ENCODE data around the gene INTU.

Gene INTU

GRCh38 chr4:127698789-127699200 lies 66.0 kb downstream of the INTU start:
- Histone ChIP-seq H3K4me2 (ENCODE audit: low read length) (no peak overlapping the region), H3K9me3 (replicated peaks; ENCODE audit: low read length) (no peaks in the 10 kb centered on the region), H3K4me1 (ENCODE audit: control insufficient read depth, insufficient read depth, low read length) (no peaks in the 10 kb centered on the region), H3K4me3 (ENCODE audit: low read length) (no peak overlapping the region), H3K9ac (ENCODE audit: low read depth, low read length) (no peak overlapping the region), H3K36me3 (ENCODE audit: insufficient read depth, low read length) (no peaks in the 10 kb centered on the region), H3K27me3 (ENCODE audit: control insufficient read depth, insufficient read depth, low read length) (no peaks in the 10 kb centered on the region)

DNA sequence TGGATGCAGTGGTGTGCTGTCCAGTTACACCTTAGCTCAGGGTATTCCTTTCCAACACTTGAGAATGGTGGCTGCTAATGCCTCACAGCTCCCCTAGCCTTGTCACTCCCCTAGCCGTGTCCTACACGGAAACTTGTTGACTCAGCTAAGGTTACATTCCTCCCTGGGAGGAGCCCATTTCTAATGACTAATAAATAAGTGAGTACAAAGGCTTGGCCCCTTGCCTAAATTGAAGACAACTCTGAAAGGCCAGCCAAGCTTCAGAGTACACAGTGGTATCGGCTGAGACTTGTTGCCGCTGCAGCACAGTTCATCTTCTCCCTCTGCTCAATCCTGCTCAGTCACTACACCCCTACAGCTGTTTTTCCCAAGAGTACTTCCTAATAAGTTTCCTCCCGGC lies 76.2 kb downstream of the INTU start:
- Histone ChIP-seq H3K27me3 (ENCODE audit: control insufficient read depth, insufficient read depth, low read length) (no peaks in the 10 kb centered on the region), H3K4me3 (ENCODE audit: low read length) (peak overlapping the region; percentile 48), H3K4me1 (ENCODE audit: control insufficient read depth, insufficient read depth, low read length) (peaks cover 16% of the 10 kb centered on the region), H3K4me2 (ENCODE audit: low read length) (peak overlapping the region; percentile 68), H3K36me3 (ENCODE audit: insufficient read depth, low read length) (peaks cover 3% of the 10 kb centered on the region), H3K9me3 (replicated peaks; ENCODE audit: low read length) (no peaks in the 10 kb centered on the region), H3K9ac (ENCODE audit: low read depth, low read length) (no peak overlapping the region)

GRCh38 chr4:127709456-127709855 lies 76.7 kb downstream of the INTU start:
- peak overlapping the region; percentile 48 for H3K4me3 ChIP-seq (ENCODE audit: low read length)
- H3K9ac ChIP-seq (ENCODE audit: low read depth, low read length): no peak overlapping the region
- H3K27me3 ChIP-seq (ENCODE audit: control insufficient read depth, insufficient read depth, low read length): no peaks in the 10 kb centered on the region
- no peaks in the 10 kb centered on the region for H3K9me3 ChIP-seq (replicated peaks; ENCODE audit: low read length)
- peaks cover 16% of the 10 kb centered on the region for H3K4me1 ChIP-seq (ENCODE audit: control insufficient read depth, insufficient read depth, low read length)
- peak overlapping the region; percentile 68 for H3K4me2 ChIP-seq (ENCODE audit: low read length)
- peaks cover 3% of the 10 kb centered on the region for H3K36me3 ChIP-seq (ENCODE audit: insufficient read depth, low read length)

- Histone ChIP-seq H3K4me1 (ENCODE audit: control insufficient read depth, insufficient read depth, low read length) (no peaks in the 10 kb centered on the region), H3K9ac (ENCODE audit: low read depth, low read length) (no peak within 1 kb of the TSS), H3K4me2 (ENCODE audit: low read length) (no peak within 1 kb of the TSS), H3K4me3 (ENCODE audit: low read length) (no peak within 1 kb of the TSS), H3K9me3 (replicated peaks; ENCODE audit: low read length) (no peaks in the 10 kb centered on the region), H3K36me3 (ENCODE audit: insufficient read depth, low read length) (no peaks in the 10 kb centered on the region), H3K27me3 (ENCODE audit: control insufficient read depth, insufficient read depth, low read length) (no peaks in the 10 kb centered on the region)
Measured at GRCh38 chr4:127730142-127730913, 97.6 kb downstream of the INTU start, which contains the start of gene SLC25A31. Gene SLC25A31, plus strand, starts transcription at chr4:127730400. Its CDS starts 146 bp downstream, at chr4:127730546.

DNA sequence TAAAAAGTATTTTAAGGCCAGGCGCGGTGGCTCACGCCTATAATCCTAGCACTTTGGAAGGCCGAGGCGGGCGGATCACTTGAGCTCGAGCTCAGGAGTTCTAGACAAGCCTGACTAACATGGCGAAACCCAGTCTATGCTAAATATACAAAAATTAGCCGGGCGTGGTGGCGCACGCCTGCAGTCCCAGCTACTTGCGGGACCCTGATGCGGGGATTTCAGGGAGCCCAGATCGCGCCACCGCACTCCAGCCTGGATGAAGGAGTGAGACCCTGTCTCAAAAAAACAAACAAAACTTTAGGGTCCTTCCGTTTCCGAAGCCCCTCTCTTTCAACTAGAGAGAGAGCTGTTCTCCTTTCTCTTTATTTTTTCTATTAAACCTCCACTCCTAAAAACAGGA lies 98.6 kb downstream of the INTU start:
- Histone ChIP-seq H3K4me1 (ENCODE audit: control insufficient read depth, insufficient read depth, low read length) (no peaks in the 10 kb centered on the region), H3K4me3 (ENCODE audit: low read length) (no peak overlapping the region), H3K27me3 (ENCODE audit: control insufficient read depth, insufficient read depth, low read length) (no peaks in the 10 kb centered on the region), H3K9ac (ENCODE audit: low read depth, low read length) (no peak overlapping the region), H3K4me2 (ENCODE audit: low read length) (no peak overlapping the region), H3K36me3 (ENCODE audit: insufficient read depth, low read length) (no peaks in the 10 kb centered on the region), H3K9me3 (replicated peaks; ENCODE audit: low read length) (no peaks in the 10 kb centered on the region)

DNA sequence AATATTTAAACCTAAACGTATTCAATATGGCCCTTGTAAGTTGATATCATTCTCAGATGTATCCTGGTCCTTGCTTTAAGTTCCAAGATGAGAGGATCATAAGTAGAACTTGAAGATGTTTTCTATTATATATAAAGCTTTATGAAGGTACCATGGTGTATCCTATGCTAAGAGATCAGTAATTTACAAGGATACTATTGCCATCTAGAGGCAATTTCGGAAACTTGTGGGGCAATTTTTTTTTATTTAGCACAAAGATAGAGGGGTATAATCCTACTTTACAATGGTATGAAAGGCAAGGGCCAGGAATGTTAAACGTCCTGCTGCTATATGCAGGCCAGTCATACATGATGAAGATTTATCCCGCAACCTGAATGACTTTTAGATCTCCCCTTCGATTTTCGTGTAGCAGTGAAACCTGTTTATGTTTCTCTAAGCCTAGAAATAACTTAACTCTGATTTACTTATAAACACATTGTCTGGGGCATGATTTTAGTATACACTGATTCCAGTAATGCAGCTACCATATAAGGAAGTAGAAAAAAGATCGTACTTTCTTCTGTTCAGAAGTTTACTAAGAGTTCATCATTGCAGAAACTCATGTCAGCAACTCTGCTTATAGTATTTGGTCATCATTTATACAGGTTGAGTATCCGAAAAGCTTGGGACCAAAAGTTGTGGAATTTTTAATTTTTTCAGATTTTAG lies 100.0 kb downstream of the INTU start:
- H3K4me2 ChIP-seq (ENCODE audit: low read length): no peak overlapping the region
- no peaks in the 10 kb centered on the region for H3K9me3 ChIP-seq (replicated peaks; ENCODE audit: low read length)
- H3K9ac ChIP-seq (ENCODE audit: low read depth, low read length): no peak overlapping the region
- H3K4me3 ChIP-seq (ENCODE audit: low read length): no peak overlapping the region
- H3K4me1 ChIP-seq (ENCODE audit: control insufficient read depth, insufficient read depth, low read length): no peaks in the 10 kb centered on the region
- no peaks in the 10 kb centered on the region for H3K27me3 ChIP-seq (ENCODE audit: control insufficient read depth, insufficient read depth, low read length)
- no peaks in the 10 kb centered on the region for H3K36me3 ChIP-seq (ENCODE audit: insufficient read depth, low read length)

DNA sequence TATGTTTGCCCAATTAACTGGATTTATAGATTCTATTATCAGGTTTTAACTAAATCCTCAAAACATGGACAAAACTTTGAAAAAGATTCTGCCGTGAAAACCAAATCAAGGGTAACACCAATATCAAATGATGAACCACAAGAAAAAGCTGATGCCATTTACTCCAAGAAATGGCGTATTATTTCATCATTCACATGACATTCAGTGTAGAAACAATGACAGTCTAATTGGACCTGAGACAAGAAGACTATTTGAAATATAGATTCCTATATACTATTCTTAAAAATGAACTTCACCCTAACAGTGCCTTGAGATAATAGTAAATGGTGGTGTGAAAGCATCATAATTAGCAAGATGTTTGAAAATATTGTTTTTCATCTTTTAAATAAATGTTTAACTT lies 102.2 kb downstream of the INTU start:
- Histone ChIP-seq H3K4me2 (ENCODE audit: low read length) (no peak overlapping the region), H3K4me3 (ENCODE audit: low read length) (no peak overlapping the region), H3K9ac (ENCODE audit: low read depth, low read length) (no peak overlapping the region), H3K27me3 (ENCODE audit: control insufficient read depth, insufficient read depth, low read length) (no peaks in the 10 kb centered on the region), H3K36me3 (ENCODE audit: insufficient read depth, low read length) (no peaks in the 10 kb centered on the region), H3K9me3 (replicated peaks; ENCODE audit: low read length) (no peaks in the 10 kb centered on the region), H3K4me1 (ENCODE audit: control insufficient read depth, insufficient read depth, low read length) (no peaks in the 10 kb centered on the region)

DNA sequence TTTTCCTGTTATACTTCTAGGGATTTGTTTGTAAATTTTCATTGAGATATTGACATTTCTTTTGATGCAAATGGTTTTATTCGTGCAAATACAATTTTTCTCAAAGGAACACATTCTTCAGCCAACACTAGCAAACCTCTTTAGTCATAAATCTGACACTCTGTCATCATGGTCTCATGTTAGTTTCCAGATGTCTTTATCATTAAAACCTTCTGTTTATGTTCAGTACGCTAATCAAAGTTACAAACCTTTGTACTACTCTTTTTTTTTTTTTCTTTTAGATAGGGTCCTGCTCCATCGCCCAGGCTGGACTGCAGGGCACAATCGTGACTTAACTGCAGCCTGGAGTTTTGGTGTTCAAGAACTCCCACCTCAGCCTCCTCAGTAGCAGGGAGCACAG lies 104.5 kb downstream of the INTU start:
- H3K4me1 ChIP-seq (ENCODE audit: control insufficient read depth, insufficient read depth, low read length): no peaks in the 10 kb centered on the region
- no peaks in the 10 kb centered on the region for H3K9me3 ChIP-seq (replicated peaks; ENCODE audit: low read length)
- H3K9ac ChIP-seq (ENCODE audit: low read depth, low read length): no peak overlapping the region
- no peak overlapping the region for H3K4me2 ChIP-seq (ENCODE audit: low read length)
- no peaks in the 10 kb centered on the region for H3K27me3 ChIP-seq (ENCODE audit: control insufficient read depth, insufficient read depth, low read length)
- H3K36me3 ChIP-seq (ENCODE audit: insufficient read depth, low read length): no peaks in the 10 kb centered on the region
- H3K4me3 ChIP-seq (ENCODE audit: low read length): no peak overlapping the region

DNA sequence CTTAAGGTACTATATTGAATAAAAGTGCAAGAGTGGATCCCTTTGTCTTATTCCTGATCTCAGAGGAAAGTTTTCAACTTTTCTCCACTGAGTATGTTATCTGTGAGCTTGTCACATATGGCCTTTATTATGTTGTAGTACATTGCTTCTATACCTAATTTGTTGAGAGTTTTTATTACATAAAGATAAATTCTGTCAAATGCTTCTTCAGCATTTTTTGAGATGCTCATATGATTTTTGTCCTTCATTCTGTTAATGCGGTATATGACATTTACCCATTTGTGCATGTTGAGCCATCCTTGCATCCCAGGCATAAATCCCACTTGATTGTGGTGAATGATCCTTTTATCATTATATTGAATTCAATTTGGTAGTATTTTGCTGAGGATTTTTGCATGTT lies 108.5 kb downstream of the INTU start:
- Histone ChIP-seq H3K27me3 (ENCODE audit: control insufficient read depth, insufficient read depth, low read length) (no peaks in the 10 kb centered on the region), H3K36me3 (ENCODE audit: insufficient read depth, low read length) (no peaks in the 10 kb centered on the region), H3K9ac (ENCODE audit: low read depth, low read length) (no peak overlapping the region), H3K4me3 (ENCODE audit: low read length) (no peak overlapping the region), H3K4me2 (ENCODE audit: low read length) (no peak overlapping the region), H3K4me1 (ENCODE audit: control insufficient read depth, insufficient read depth, low read length) (no peaks in the 10 kb centered on the region), H3K9me3 (replicated peaks; ENCODE audit: low read length) (no peaks in the 10 kb centered on the region)

GRCh38 chr4:127747883-127748282 lies 115.1 kb downstream of the INTU start:
- no peaks in the 10 kb centered on the region for H3K4me1 ChIP-seq (ENCODE audit: control insufficient read depth, insufficient read depth, low read length)
- H3K36me3 ChIP-seq (ENCODE audit: insufficient read depth, low read length): no peaks in the 10 kb centered on the region
- H3K4me3 ChIP-seq (ENCODE audit: low read length): no peak overlapping the region
- H3K27me3 ChIP-seq (ENCODE audit: control insufficient read depth, insufficient read depth, low read length): no peaks in the 10 kb centered on the region
- no peak overlapping the region for H3K4me2 ChIP-seq (ENCODE audit: low read length)
- H3K9ac ChIP-seq (ENCODE audit: low read depth, low read length): no peak overlapping the region
- H3K9me3 ChIP-seq (replicated peaks; ENCODE audit: low read length): no peaks in the 10 kb centered on the region

DNA sequence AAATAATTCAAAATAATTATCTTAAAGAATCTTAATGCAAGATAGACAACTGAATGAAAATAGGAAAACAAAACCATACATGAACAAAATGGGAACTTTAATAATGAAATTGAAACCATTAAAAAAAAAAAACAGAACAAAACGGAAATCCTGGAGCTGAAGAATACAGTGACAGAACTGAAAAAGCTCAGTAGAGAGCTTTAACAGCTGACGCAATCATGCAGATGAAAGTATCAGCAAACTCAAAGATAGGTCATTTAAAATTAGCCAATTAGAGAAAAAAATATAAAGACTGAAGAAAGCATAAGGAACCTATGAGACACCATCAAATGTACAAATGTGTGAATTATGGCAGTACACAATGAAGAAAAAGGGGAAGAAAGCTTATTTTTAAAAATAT lies 116.2 kb downstream of the INTU start:
- H3K4me2 ChIP-seq (ENCODE audit: low read length): no peak overlapping the region
- H3K4me1 ChIP-seq (ENCODE audit: control insufficient read depth, insufficient read depth, low read length): no peaks in the 10 kb centered on the region
- no peak overlapping the region for H3K4me3 ChIP-seq (ENCODE audit: low read length)
- no peaks in the 10 kb centered on the region for H3K9me3 ChIP-seq (replicated peaks; ENCODE audit: low read length)
- no peak overlapping the region for H3K9ac ChIP-seq (ENCODE audit: low read depth, low read length)
- no peaks in the 10 kb centered on the region for H3K27me3 ChIP-seq (ENCODE audit: control insufficient read depth, insufficient read depth, low read length)
- no peaks in the 10 kb centered on the region for H3K36me3 ChIP-seq (ENCODE audit: insufficient read depth, low read length)

DNA sequence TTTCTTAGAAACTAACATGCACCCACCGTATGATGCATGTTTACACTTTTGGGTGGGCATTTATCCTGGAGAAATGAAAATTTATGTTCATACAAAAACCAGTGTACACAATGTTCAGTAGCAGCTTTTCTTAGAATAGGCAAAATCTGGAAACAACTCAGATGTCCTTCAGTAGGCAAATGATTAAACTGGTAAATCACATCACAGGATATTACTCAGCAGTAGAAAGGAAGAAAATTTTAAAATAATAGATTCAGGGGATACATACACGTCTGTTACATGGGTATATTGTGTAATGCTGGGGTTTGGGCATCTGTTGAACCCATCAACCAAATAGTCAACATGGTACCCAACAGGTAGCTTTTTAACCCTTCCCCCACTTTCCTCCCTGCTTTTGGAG lies 124.1 kb downstream of the INTU start:
- no peak overlapping the region for H3K4me2 ChIP-seq (ENCODE audit: low read length)
- H3K9ac ChIP-seq (ENCODE audit: low read depth, low read length): no peak overlapping the region
- no peaks in the 10 kb centered on the region for H3K9me3 ChIP-seq (replicated peaks; ENCODE audit: low read length)
- H3K36me3 ChIP-seq (ENCODE audit: insufficient read depth, low read length): no peaks in the 10 kb centered on the region
- no peaks in the 10 kb centered on the region for H3K4me1 ChIP-seq (ENCODE audit: control insufficient read depth, insufficient read depth, low read length)
- no peak overlapping the region for H3K4me3 ChIP-seq (ENCODE audit: low read length)
- no peaks in the 10 kb centered on the region for H3K27me3 ChIP-seq (ENCODE audit: control insufficient read depth, insufficient read depth, low read length)
